HL-60 (cell line): ENCODE data around the gene TMEM80.

Source experiments
- CTCF ChIP-seq: IDR thresholded peaks from one replicate; pipeline ENCODE4 v1.5.1; 2011; ENCODE audit warnings: low read length, control low read depth, inconsistent platforms; ENCODE audit not compliant: insufficient read depth
- GABPA ChIP-seq: IDR thresholded peaks from 2 replicates; pipeline ENCODE4 v1.6.1; 2012; ENCODE audit warnings: low read depth
- POLR2AphosphoS5 ChIP-seq: IDR thresholded peaks from 2 replicates; pipeline ENCODE4 v1.6.1; 2012; ENCODE audit warnings: low read depth

GRCh38 chr11:665062-665703 is 30.4 kb upstream of the TMEM80 start:
- no peak for TF ChIP-seq CTCF
- TF ChIP-seq POLR2AphosphoS5: no peak
- no peak for TF ChIP-seq GABPA
